Measurements from ENCODE around the gene KCNIP1. TPM values are rescaled to one million over a fixed set of nuclear protein-coding genes. Genes with fewer than 3 reads are reported as not detected.

KCNIP1 gene
- total RNA-seq, 1 experiment from 2014 or later = not detected

DNA sequence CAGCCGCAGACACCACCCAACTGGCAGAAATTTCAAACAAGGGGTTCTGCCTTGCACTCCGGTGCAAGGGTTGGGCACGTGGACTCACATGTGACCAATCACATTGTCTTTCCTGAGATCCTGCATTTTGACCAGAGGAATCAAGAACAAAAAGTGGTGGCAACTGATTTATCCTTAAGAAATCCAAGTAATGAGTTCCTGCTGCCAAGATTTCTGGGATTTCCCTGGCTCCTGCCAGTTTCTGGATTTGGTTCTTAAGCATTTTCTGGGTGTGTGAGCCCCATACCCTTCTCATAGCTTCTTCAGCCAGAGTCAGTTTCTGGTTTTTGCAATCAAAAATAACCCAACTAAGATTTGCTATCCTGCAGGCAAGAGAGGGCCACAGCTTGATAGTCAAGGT is 17.4 kb upstream of the KCNIP1 start:
- intact Hi-C loops (cut with micrococcal nuclease) = no loop called here
- H3K4me2 ChIP-seq (ENCODE audit: low read length) = no peak overlapping the region
- H3K79me2 ChIP-seq (ENCODE audit: low read length) = no peaks in the 10 kb centered on the region
- H3K9me2 ChIP-seq (replicated peaks; ENCODE audit: low read length) = no peaks in the 10 kb centered on the region
- no peaks in the 10 kb centered on the region for H3F3A ChIP-seq (ENCODE audit: low read length, unreplicated experiment)
- ATAC-seq = no peak
- no peaks in the 10 kb centered on the region for H4K20me1 ChIP-seq (ENCODE audit: low read length)
- BruUV-seq (replicated peaks) = no TSS peak
- peaks cover 8% of the 10 kb centered on the region for H3K4me1 ChIP-seq (ENCODE audit: insufficient read depth, low read length)
- no peaks in the 10 kb centered on the region for H3K9me3 ChIP-seq (ENCODE audit: low read length)
- no peak overlapping the region for H2AFZ ChIP-seq (ENCODE audit: low read length)
- no peaks in the 10 kb centered on the region for H3K36me3 ChIP-seq (ENCODE audit: low read depth, low read length)
- no peak for DNase-seq
- no peak overlapping the region for H3K9ac ChIP-seq (ENCODE audit: low read length)
- no peak overlapping the region for H3K4me3 ChIP-seq (ENCODE audit: low read length)
- ChIA-PET CTCF (no interaction called here), POLR2A (ENCODE audit: unreplicated experiment) (no interaction called here)
- H3K27ac ChIP-seq (ENCODE audit: low read length) = no peak overlapping the region
- no peaks in the 10 kb centered on the region for H3K27me3 ChIP-seq (ENCODE audit: low read length)
- no peak for TF ChIP-seq EZH2phosphoT487 (IDR thresholded peaks at IDR 0.05; ENCODE audit: borderline replicate concordance, low read length)
- no peak for TF ChIP-seq EZH2 (IDR thresholded peaks at IDR 0.05; ENCODE audit: low read length, unreplicated experiment)
- TF ChIP-seq, protein P1, sequence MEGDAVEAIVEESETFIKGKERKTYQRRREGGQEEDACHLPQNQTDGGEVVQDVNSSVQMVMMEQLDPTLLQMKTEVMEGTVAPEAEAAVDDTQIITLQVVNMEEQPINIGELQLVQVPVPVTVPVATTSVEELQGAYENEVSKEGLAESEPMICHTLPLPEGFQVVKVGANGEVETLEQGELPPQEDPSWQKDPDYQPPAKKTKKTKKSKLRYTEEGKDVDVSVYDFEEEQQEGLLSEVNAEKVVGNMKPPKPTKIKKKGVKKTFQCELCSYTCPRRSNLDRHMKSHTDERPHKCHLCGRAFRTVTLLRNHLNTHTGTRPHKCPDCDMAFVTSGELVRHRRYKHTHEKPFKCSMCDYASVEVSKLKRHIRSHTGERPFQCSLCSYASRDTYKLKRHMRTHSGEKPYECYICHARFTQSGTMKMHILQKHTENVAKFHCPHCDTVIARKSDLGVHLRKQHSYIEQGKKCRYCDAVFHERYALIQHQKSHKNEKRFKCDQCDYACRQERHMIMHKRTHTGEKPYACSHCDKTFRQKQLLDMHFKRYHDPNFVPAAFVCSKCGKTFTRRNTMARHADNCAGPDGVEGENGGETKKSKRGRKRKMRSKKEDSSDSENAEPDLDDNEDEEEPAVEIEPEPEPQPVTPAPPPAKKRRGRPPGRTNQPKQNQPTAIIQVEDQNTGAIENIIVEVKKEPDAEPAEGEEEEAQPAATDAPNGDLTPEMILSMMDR (conservative IDR thresholded peaks at IDR 0.05; ENCODE audit: low read depth, low read length) = no peak

DNA sequence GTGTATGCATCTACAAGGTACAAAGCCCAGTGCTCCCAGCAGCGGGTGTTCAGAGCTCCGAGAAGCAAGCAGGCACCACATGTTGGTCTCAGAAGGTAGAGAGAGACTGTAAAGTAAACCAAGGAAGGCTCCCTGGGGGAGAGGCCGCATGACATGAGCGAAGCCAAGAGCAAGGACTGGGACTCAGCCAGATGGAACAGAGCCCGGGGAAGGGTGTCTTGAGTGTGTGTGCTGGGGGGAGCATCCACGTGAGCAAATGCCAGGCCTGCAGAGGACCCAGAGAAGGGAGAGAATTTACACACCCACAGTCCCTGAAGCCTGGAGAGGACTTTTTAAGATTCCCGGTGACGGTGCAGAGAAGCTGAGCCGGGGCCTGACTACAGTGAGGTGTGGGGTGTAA is 15.2 kb upstream of the KCNIP1 start:
- TF ChIP-seq, protein P1 (conservative IDR thresholded peaks at IDR 0.05; ENCODE audit: low read depth, low read length) = no peak
- TF ChIP-seq EZH2 (IDR thresholded peaks at IDR 0.05; ENCODE audit: low read length, unreplicated experiment) (no peak), EZH2phosphoT487 (IDR thresholded peaks at IDR 0.05; ENCODE audit: borderline replicate concordance, low read length) (no peak)
- no peak overlapping the region for H3K4me2 ChIP-seq (ENCODE audit: low read length)
- no peaks in the 10 kb centered on the region for H3K27me3 ChIP-seq (ENCODE audit: low read length)
- no peaks in the 10 kb centered on the region for H3K9me3 ChIP-seq (ENCODE audit: low read length)
- no TSS peak for BruUV-seq (replicated peaks)
- ChIA-PET POLR2A (ENCODE audit: unreplicated experiment) (no interaction called here), CTCF (no interaction called here)
- H3K79me2 ChIP-seq (ENCODE audit: low read length) = no peaks in the 10 kb centered on the region
- H4K20me1 ChIP-seq (ENCODE audit: low read length) = no peaks in the 10 kb centered on the region
- H3K9me2 ChIP-seq (replicated peaks; ENCODE audit: low read length) = no peaks in the 10 kb centered on the region
- peaks cover 8% of the 10 kb centered on the region for H3K4me1 ChIP-seq (ENCODE audit: insufficient read depth, low read length)
- no peak overlapping the region for H3K27ac ChIP-seq (ENCODE audit: low read length)
- no peaks in the 10 kb centered on the region for H3F3A ChIP-seq (ENCODE audit: low read length, unreplicated experiment)
- no peak for ATAC-seq
- H3K4me3 ChIP-seq (ENCODE audit: low read length) = no peak overlapping the region
- no peak for DNase-seq
- intact Hi-C loops (cut with micrococcal nuclease) = no loop called here
- H3K36me3 ChIP-seq (ENCODE audit: low read depth, low read length) = no peaks in the 10 kb centered on the region
- H2AFZ ChIP-seq (ENCODE audit: low read length) = no peak overlapping the region
- no peak overlapping the region for H3K9ac ChIP-seq (ENCODE audit: low read length)

DNA sequence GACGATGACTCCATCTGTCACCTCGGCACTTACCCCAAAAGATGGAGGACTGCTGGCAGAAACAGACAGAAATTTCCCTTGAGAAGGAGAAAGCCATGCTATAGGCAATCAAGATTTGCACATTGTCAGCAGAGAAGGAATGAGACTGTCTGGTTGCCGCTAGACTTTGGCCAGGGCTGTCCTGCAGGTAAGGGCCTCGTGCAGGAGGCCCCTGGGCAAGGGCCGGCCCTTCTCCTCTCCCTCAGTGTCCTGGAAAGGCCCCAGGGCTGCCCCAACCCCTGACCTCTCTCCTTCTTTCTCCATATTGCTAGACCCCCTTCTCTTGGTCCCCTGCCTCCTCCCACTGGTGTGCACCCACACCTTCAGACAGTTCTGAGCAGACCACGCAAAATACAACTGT is 14.6 kb upstream of the KCNIP1 start:
- intact Hi-C loops (cut with micrococcal nuclease) = no loop called here
- Histone ChIP-seq H3K9me3 (ENCODE audit: low read length) (no peaks in the 10 kb centered on the region), H3K27ac (ENCODE audit: low read length) (no peak overlapping the region), H3K4me3 (ENCODE audit: low read length) (no peak overlapping the region), H2AFZ (ENCODE audit: low read length) (no peak overlapping the region), H3K36me3 (ENCODE audit: low read depth, low read length) (no peaks in the 10 kb centered on the region), H3K4me2 (ENCODE audit: low read length) (no peak overlapping the region), H3K79me2 (ENCODE audit: low read length) (no peaks in the 10 kb centered on the region), H3K9ac (ENCODE audit: low read length) (no peak overlapping the region), H3K9me2 (replicated peaks; ENCODE audit: low read length) (no peaks in the 10 kb centered on the region), H3K4me1 (ENCODE audit: insufficient read depth, low read length) (peaks cover 8% of the 10 kb centered on the region), H3K27me3 (ENCODE audit: low read length) (no peaks in the 10 kb centered on the region), H4K20me1 (ENCODE audit: low read length) (no peaks in the 10 kb centered on the region), H3F3A (ENCODE audit: low read length, unreplicated experiment) (no peaks in the 10 kb centered on the region)
- TF ChIP-seq EZH2phosphoT487 (IDR thresholded peaks at IDR 0.05; ENCODE audit: borderline replicate concordance, low read length) (no peak), EZH2 (IDR thresholded peaks at IDR 0.05; ENCODE audit: low read length, unreplicated experiment) (no peak)
- TF ChIP-seq, protein P1 (conservative IDR thresholded peaks at IDR 0.05; ENCODE audit: low read depth, low read length) = no peak
- ATAC-seq (no peak), DNase-seq (no peak)
- ChIA-PET CTCF (no interaction called here), POLR2A (ENCODE audit: unreplicated experiment) (no interaction called here)
- BruUV-seq (replicated peaks) = no TSS peak

Data from PC-3 (cell line).